Rectal smooth muscle tissue (tissue), 1 donor: Measurements from ENCODE around the gene GNG7.
A peak's percentile ranks its signal among the peaks of the same experiment; 100 is the strongest.
"Not testable (repeated sequence)": the region's sequence is repeated elsewhere in the genome, so short reads cannot be mapped to it uniquely, and the experiment has no call there.

ENCODE experiments used
- H3K27ac ChIP-seq: one replicate; pipeline ENCODE4 v1.7.0; 2013; ENCODE audit warnings: low read depth, low read length, inconsistent platforms
- H3K27me3 ChIP-seq: one replicate; pipeline ENCODE4 v1.7.0; 2013; ENCODE audit warnings: low read length; ENCODE audit not compliant: control insufficient read depth, insufficient read depth
- H3K36me3 ChIP-seq: one replicate; pipeline ENCODE4 v1.7.0; 2013; ENCODE audit warnings: low read length; ENCODE audit not compliant: control insufficient read depth, insufficient read depth
- H3K4me1 ChIP-seq: one replicate; pipeline ENCODE4 v1.7.0; 2013; ENCODE audit warnings: low read length; ENCODE audit not compliant: control insufficient read depth, insufficient read depth
- H3K4me3 ChIP-seq: one replicate; pipeline ENCODE4 v1.7.0; 2013; ENCODE audit warnings: low read length
- H3K9ac ChIP-seq: one replicate; pipeline ENCODE4 v1.7.0; 2013; ENCODE audit warnings: low read length

The GNG7 gene

GRCh38 chr19:2612619-2613249 is 89.8 kb downstream of the GNG7 start:
- Histone ChIP-seq H3K4me1 (no peaks in the 10 kb centered on the region), H3K4me3 (no peak overlapping the region), H3K36me3 (no peaks in the 10 kb centered on the region), H3K27ac (no peak overlapping the region), H3K27me3 (no peaks in the 10 kb centered on the region), H3K9ac (no peak overlapping the region)

- Histone ChIP-seq H3K4me1 (no peaks in the 10 kb centered on the region), H3K9ac (no peak overlapping the region), H3K27ac (no peak overlapping the region), H3K27me3 (no peaks in the 10 kb centered on the region), H3K4me3 (no peak overlapping the region), H3K36me3 (no peaks in the 10 kb centered on the region)
These were observed 90.7 kb downstream of the GNG7 start for GRCh38 chr19:2611483-2612464.

- Histone ChIP-seq H3K27ac (peak overlapping the region; percentile 93), H3K36me3 (no peaks in the 10 kb centered on the region), H3K4me3 (peak overlapping the region; percentile 72), H3K27me3 (no peaks in the 10 kb centered on the region), H3K4me1 (no peaks in the 10 kb centered on the region), H3K9ac (peak overlapping the region; percentile 59)
These were observed 91.6 kb downstream of the GNG7 start for GRCh38 chr19:2610637-2611482.

- H3K27ac ChIP-seq = no peak overlapping the region
These were observed 92.9 kb downstream of the GNG7 start for GRCh38 chr19:2609389-2610116.

GRCh38 chr19:2609034-2609388 is 93.5 kb downstream of the GNG7 start:
- not testable (repeated sequence) for H3K36me3 ChIP-seq

More at GRCh38 chr19:2609389-2610116, 92.9 kb downstream of the GNG7 start:
- H3K9ac ChIP-seq = no peak overlapping the region
- no peaks in the 10 kb centered on the region for H3K27me3 ChIP-seq
- H3K36me3 ChIP-seq = no peaks in the 10 kb centered on the region
- no peaks in the 10 kb centered on the region for H3K4me1 ChIP-seq
- no peak overlapping the region for H3K4me3 ChIP-seq

DNA sequence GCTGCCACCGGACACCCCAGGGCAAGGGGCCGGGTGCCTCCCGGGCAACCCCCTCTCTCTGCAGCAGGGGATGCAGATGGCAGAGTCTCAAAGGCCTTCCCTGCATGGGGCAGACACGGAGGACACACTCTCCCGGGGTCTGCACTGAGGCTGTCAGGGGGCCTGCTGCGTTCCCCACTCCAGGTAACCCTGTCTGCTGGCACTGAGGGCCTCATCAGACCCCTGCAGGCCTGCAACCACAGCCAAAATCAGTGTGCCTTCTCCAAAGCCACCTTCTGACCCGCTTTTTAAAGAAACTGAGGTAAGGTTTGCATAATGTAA is 93.9 kb downstream of the GNG7 start:
- no peak overlapping the region for H3K27ac ChIP-seq
- H3K4me1 ChIP-seq = no peaks in the 10 kb centered on the region
- no peaks in the 10 kb centered on the region for H3K27me3 ChIP-seq
- H3K36me3 ChIP-seq = no peaks in the 10 kb centered on the region
- H3K4me3 ChIP-seq = no peak overlapping the region
- H3K9ac ChIP-seq = no peak overlapping the region

More at GRCh38 chr19:2609034-2609388, 93.5 kb downstream of the GNG7 start:
- H3K27me3 ChIP-seq, H3K4me1 ChIP-seq, H3K4me3 ChIP-seq, H3K27ac ChIP-seq, H3K9ac ChIP-seq: not testable (repeated sequence)

GRCh38 chr19:2607712-2608601 is 94.5 kb downstream of the GNG7 start:
- Histone ChIP-seq H3K27me3 (no peaks in the 10 kb centered on the region), H3K4me3 (no peak overlapping the region)

GRCh38 chr19:2606774-2607173 is 95.7 kb downstream of the GNG7 start:
- H3K27me3 ChIP-seq, H3K27ac ChIP-seq, H3K4me3 ChIP-seq, H3K9ac ChIP-seq, H3K36me3 ChIP-seq, H3K4me1 ChIP-seq: not testable (repeated sequence)

More at GRCh38 chr19:2607712-2608601, 94.5 kb downstream of the GNG7 start:
- H3K4me1 ChIP-seq = peaks cover 3% of the 10 kb centered on the region
- no peak overlapping the region for H3K9ac ChIP-seq
- H3K36me3 ChIP-seq = no peaks in the 10 kb centered on the region
- H3K27ac ChIP-seq = no peak overlapping the region

DNA sequence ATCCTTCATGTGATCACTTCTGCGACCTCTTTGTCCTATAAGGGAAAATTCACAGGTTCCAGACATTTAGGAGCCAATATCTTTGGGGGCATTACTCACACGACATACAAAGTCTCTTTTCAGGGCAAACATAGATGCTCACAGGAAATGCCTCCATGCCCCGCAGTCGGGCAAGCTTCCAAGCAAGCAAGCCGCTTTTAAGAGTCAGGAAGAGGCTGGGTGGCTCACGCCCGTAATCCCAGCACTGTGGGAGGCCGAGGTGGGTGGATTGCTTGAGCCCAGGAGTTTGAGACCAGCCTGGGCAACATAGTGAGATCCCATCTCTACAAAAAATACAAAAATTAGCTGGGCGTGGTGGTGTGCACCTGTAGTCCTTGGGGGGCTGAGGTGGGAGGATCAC is 96.6 kb downstream of the GNG7 start:
- not testable (repeated sequence) for H3K9ac ChIP-seq, H3K27ac ChIP-seq, H3K36me3 ChIP-seq, H3K4me1 ChIP-seq, H3K4me3 ChIP-seq, H3K27me3 ChIP-seq

GRCh38 chr19:2604747-2605329 is 97.7 kb downstream of the GNG7 start:
- no peak overlapping the region for H3K4me3 ChIP-seq
- no peaks in the 10 kb centered on the region for H3K27me3 ChIP-seq
- H3K27ac ChIP-seq = no peak overlapping the region
- H3K9ac ChIP-seq = no peak overlapping the region
- H3K4me1 ChIP-seq = peaks cover 9% of the 10 kb centered on the region
- H3K36me3 ChIP-seq = no peaks in the 10 kb centered on the region

- Histone ChIP-seq H3K4me1 (peaks cover 9% of the 10 kb centered on the region), H3K9ac (peak overlapping the region; percentile 40), H3K27me3 (no peaks in the 10 kb centered on the region), H3K4me3 (peak overlapping the region; percentile 41), H3K27ac (peak overlapping the region; percentile 93), H3K36me3 (no peaks in the 10 kb centered on the region)
These were observed 99.2 kb downstream of the GNG7 start for GRCh38 chr19:2603334-2603733.
